ENCODE measurements around the gene NOPCHAP1.

GRCh38 chr12:105030820-105031807, 45.0 kb downstream of the NOPCHAP1 start:
- TF ChIP-seq CTCF (IDR thresholded peaks at IDR 0.05) (no peak), POLR2A (IDR thresholded peaks at IDR 0.05) (no peak), POLR2AphosphoS5 (IDR thresholded peaks at IDR 0.05; ENCODE audit: insufficient read depth in 1 of 2, low read depth in 1 of 2) (no peak)
